H1 (cell line): Measurements from ENCODE around the gene EPB41L4B. TPM values are rescaled to one million over a fixed set of nuclear protein-coding genes. Genes with fewer than 3 reads are reported as not detected.

Experiments
- CBX5 ChIP-seq: fragments of 300-800, 300-1000 bp; sonication (generic); IDR thresholded peaks from 2 replicates; pipeline ENCODE4 v1.7.1; 2016; ENCODE audit warnings: antibody characterized with exemption, low read length, low read depth
- CHD1 ChIP-seq: IDR thresholded peaks from 2 replicates; pipeline ENCODE4 v1.6.1; 2012; ENCODE audit warnings: low read depth, low read length, improper control_type of control experiment
- CHD7 ChIP-seq: fragments of 300-600 bp; sonication (generic); IDR thresholded peaks from 2 replicates; pipeline ENCODE4 v1.7.1; 2012; ENCODE audit warnings: low read length, moderate library complexity, mild to moderate bottlenecking, inconsistent platforms; ENCODE audit not compliant: insufficient replicate concordance
- CREB1 ChIP-seq: IDR thresholded peaks from 2 replicates; pipeline ENCODE4 v1.6.1; 2012; ENCODE audit warnings: inconsistent platforms
- GABPA ChIP-seq: IDR thresholded peaks from 2 replicates; pipeline ENCODE4 v1.6.1; 2011; ENCODE audit warnings: mild to moderate bottlenecking, low read length, moderate library complexity, borderline replicate concordance; ENCODE audit not compliant: insufficient read depth
- RFX5 ChIP-seq: IDR thresholded peaks from 2 replicates; pipeline ENCODE4 v1.6.1; 2011; ENCODE audit warnings: low read depth, low read length, improper control_type of control experiment, borderline replicate concordance
- SAP30 ChIP-seq: fragments of 300-600 bp; sonication (generic); IDR thresholded peaks from 2 replicates; pipeline ENCODE4 v1.7.1; 2012; ENCODE audit warnings: low read length, moderate library complexity, mild to moderate bottlenecking, inconsistent platforms; ENCODE audit not compliant: insufficient read depth, insufficient replicate concordance
- SP4 ChIP-seq: IDR thresholded peaks from 2 replicates; pipeline ENCODE4 v1.6.1; 2012; ENCODE audit warnings: low read length, inconsistent platforms
- polyA plus RNA-seq, 7 experiments: library from polyadenylated mRNA; depleted of rRNA in 3 of 7; stranded (reverse) in 5 of 7; unstranded in 2 of 7; fragments of >200 nt in 5 of 7; fragments of 200-250 nt in 2 of 7; gene quantifications; 1 replicate in 5 of 7; 2 replicates in 1 of 7; 4 replicates in 1 of 7; pipeline versions ENCODE4 v1.2.1 to v1.2.3, GENCODE V29; 2011 to 2013; ENCODE audit warnings: missing spikeins in 2 of 7, mixed read lengths in 2 of 7
- total RNA-seq: library from RNA; stranded (reverse); fragmentation: NEBNext Ultra II Directional; extraction: Animal tissue kit (Norgen Biotek cat#: 25700); gene quantifications from 2 replicates; pipeline ENCODE4 v1.2.1, GENCODE V29; 2021

EPB41L4B gene
- total and polyA plus RNA-seq, 2 of the 8 experiments (the other 6 are each of a cell fraction or from before 2014, with no cell fraction given), result 11.9 to 25.0 TPM

- TF ChIP-seq CHD7, result no peak
- TF ChIP-seq SAP30, result no peak
- no peak for TF ChIP-seq CREB1
- no peak for TF ChIP-seq SP4
- no peak for TF ChIP-seq GABPA
- TF ChIP-seq CHD1, result no peak
- no peak for TF ChIP-seq RFX5
- TF ChIP-seq CBX5, result no peak
Measured at GRCh38 chr9:109256336-109256735, 64.5 kb downstream of the EPB41L4B start (continued).
